ENCODE measurements around the gene KCNJ11. TPM values are rescaled to one million over a fixed set of nuclear protein-coding genes. Genes with fewer than 3 reads are reported as not detected.

The KCNJ11 gene
- total and polyA plus RNA-seq, 2 of the 13 experiments (the other 11 are each of a cell fraction or from before 2014, with no cell fraction given) = 0.38 to 1.6 TPM

GRCh38 chr11:17386331-17387084 lies 2.0 kb downstream of the KCNJ11 start (continued):
- peak; percentile 53 for TF ChIP-seq ZNF687 (CRISPR knock-in tag; IDR thresholded peaks at IDR 0.05)
- no peak for TF ChIP-seq HOXA9 (CRISPR knock-in tag; IDR thresholded peaks at IDR 0.05; ENCODE audit: borderline replicate concordance)
- TF ChIP-seq ZNF253 (CRISPR knock-in tag; IDR thresholded peaks at IDR 0.05; ENCODE audit: borderline replicate concordance) = no peak
- TF ChIP-seq CHCHD3 (CRISPR knock-in tag; IDR thresholded peaks at IDR 0.05) = no peak

GRCh38 chr11:17385926-17386325 lies 2.5 kb downstream of the KCNJ11 start:
- no peak overlapping the region for H3K27ac ChIP-seq (ENCODE audit: extremely low read length, insufficient read depth, low read length)
- no peaks in the 10 kb centered on the region for H3K79me2 ChIP-seq (ENCODE audit: insufficient read depth, low read length)
- ChIA-PET CTCF (ENCODE audit: low intra/inter-chr PET ratio, low total read pairs) (interaction anchor here (1.3 to 3.2 kb wide), 4 partner anchors 86 to 142 kb away, joined by 7 to 30 read pairs (median 12); no protein-coding TSS in a partner anchor), POLR2A (no interaction called here)
- 10% methylated on average over 4 of the region's 6 CpGs for WGBS (ENCODE audit: low lambda C conversion rate)
- TF ChIP-seq FOXC1 (CRISPR knock-in tag; IDR thresholded peaks at IDR 0.05; ENCODE audit: borderline replicate concordance) = no peak
- TF ChIP-seq ZNF83 (CRISPR knock-in tag; IDR thresholded peaks at IDR 0.05; ENCODE audit: borderline replicate concordance) = no peak
- TF ChIP-seq ASH2L (IDR thresholded peaks at IDR 0.05; ENCODE audit: insufficient read length, low read depth, low read length) = no peak
- no peak for TF ChIP-seq ZNF761 (CRISPR knock-in tag; conservative IDR thresholded peaks at IDR 0.05)
- 0 out of 2 replicates have a peak, but pooled peaks have one; percentile 26 for TF ChIP-seq SP4 (CRISPR knock-in tag; IDR thresholded peaks at IDR 0.05)
- TF ChIP-seq KDM4B (CRISPR knock-in tag; IDR thresholded peaks at IDR 0.05) = no peak
- no peak for TF ChIP-seq ETV5 (CRISPR knock-in tag; IDR thresholded peaks at IDR 0.05; ENCODE audit: borderline replicate concordance)
- no peak overlapping the region for H2AFZ ChIP-seq (ENCODE audit: low read length)
- peaks cover 0 to 4% of the 10 kb centered on the region in 2 experiments; a peak in 1 of 5 replicates for H3K27me3 ChIP-seq (ENCODE audit: control insufficient read depth in 1 of 2, insufficient read depth in 2 of 2, low read length in 2 of 2)
- no peaks in the 10 kb centered on the region; a peak in 1 of 5 replicates for H3K36me3 ChIP-seq (replicated peaks in 1 of 2; ENCODE audit: control insufficient read depth in 1 of 2, insufficient read depth in 2 of 2, low read length in 2 of 2)
- 0 out of 2 replicates have a peak, but pooled peaks cover 5% of the 10 kb centered on the region for H3K4me1 ChIP-seq (ENCODE audit: insufficient read depth, low read length)
- no peak for FAIRE-seq
- no peak overlapping the region for H3K4me3 ChIP-seq (replicated peaks in 1 of 3; ENCODE audit: insufficient read depth in 1 of 3, low read depth in 2 of 3, low read length in 3 of 3)
- intact Hi-C loops (cut with micrococcal nuclease; ENCODE audit: unreplicated experiment) (loop anchor here (1.0 kb wide), 2 partner anchors 87 to 142 kb away; no protein-coding TSS in a partner anchor), in situ Hi-C loops (cut with HindIII; ENCODE audit: extremely low pct_ligation_motif_present, low pct_unique_long_range_greater_than_20kb) (no loop called here)
- peak; percentile 4 for ATAC-seq
- H3K4me2 ChIP-seq (ENCODE audit: low read depth, low read length) = no peak overlapping the region
- no peak overlapping the region for H3K9ac ChIP-seq (ENCODE audit: insufficient read depth, low read depth, low read length)
- H3K9me3 ChIP-seq (ENCODE audit: low read length) = no peaks in the 10 kb centered on the region
- no peak for DNase-seq (ENCODE audit: low spot score)
- no TSS peak for BruUV-seq (replicated peaks)
- no peaks in the 10 kb centered on the region for H4K20me1 ChIP-seq (ENCODE audit: insufficient read depth, low read length)
